ENCODE measurements around the gene ME1.
A peak's percentile ranks its signal among the peaks of the same experiment; 100 is the strongest.
"Not testable (repeated sequence)": the region's sequence is repeated elsewhere in the genome, so short reads cannot be mapped to it uniquely, and the experiment has no call there.

Gene ME1

DNA sequence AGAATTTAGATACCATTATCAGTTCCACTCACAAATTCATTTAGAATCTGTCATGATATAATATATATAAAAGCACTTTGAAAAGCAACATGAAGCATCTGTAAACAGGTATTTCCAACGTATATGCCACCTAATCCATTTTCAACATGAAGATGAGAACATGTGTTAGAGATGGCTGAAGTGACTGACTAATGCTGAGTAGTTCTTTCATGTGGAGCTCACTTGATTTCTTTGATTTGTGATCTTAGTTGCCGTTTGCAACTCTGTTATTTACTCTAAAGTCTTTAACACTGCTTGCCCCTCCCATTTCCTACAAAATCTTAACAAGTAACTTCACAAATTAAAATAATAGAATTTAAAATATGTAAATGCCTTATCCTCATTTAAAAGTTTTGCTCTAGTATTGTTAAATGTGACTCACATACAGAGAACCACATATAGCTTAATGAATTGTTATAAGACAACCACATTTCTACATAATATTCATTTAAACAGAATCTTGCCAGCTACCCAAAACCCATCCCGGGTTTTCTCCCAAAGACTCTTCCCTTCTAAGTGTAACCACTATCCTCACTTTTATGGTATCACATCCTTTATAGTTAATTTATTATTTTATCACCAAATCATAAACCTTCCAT lies 78.3 kb downstream of the ME1 start:
- no peak for DNase-seq (ENCODE audit: low spot score)

DNA sequence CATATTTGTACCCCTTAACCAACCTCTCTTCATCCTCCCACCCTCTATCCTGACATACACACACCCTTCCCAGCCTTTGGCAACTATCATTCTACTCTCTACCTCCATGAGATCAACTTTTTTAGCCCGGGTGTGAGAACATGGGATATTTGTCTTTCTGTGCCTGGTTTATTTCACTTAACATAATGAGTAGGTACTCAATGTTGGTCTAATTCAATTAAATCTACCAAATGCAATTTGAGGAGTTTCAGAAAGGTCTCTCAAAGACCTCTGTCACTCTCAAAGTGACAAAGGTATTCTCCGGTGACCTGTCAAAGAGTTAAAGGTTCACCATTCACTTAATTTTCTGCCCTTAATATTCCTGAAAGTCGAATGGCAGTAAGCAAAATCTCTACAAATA lies 87.7 kb downstream of the ME1 start:
- no peak for DNase-seq (ENCODE audit: low spot score)

- no peak for DNase-seq (ENCODE audit: low spot score)
These were observed 89.1 kb downstream of the ME1 start for GRCh38 chr6:83341765-83342164.

- DNase-seq (ENCODE audit: low spot score) = not testable (repeated sequence)
These were observed 96.9 kb downstream of the ME1 start for GRCh38 chr6:83333916-83334315.

DNA sequence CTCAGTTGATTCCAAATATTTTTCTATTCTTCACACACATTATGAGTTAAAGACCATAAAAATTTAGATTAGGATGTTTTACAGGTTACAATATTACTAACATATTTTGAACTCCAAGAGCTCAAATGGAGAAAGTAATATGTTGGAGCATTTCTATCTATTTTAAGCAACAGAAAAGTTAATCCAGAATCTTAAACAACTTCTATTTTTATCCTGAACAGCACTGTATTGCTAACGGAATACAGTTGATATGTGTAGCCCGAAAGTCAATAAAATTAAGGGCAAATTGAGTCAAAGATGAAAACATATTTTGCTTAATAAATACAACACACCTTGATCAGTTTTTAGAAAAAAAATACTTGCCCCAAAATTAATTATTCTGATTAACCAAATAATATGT lies 97.4 kb downstream of the ME1 start:
- no peak for DNase-seq (ENCODE audit: low spot score)

- no peak for DNase-seq (ENCODE audit: low spot score)
These were observed 116.2 kb downstream of the ME1 start for GRCh38 chr6:83314693-83315092.

- DNase-seq (ENCODE audit: low spot score) = no peak
These were observed 117.0 kb downstream of the ME1 start for GRCh38 chr6:83313882-83314281.

GRCh38 chr6:83311231-83311630 lies 119.6 kb downstream of the ME1 start:
- DNase-seq (ENCODE audit: low spot score) = peak; percentile 39

DNA sequence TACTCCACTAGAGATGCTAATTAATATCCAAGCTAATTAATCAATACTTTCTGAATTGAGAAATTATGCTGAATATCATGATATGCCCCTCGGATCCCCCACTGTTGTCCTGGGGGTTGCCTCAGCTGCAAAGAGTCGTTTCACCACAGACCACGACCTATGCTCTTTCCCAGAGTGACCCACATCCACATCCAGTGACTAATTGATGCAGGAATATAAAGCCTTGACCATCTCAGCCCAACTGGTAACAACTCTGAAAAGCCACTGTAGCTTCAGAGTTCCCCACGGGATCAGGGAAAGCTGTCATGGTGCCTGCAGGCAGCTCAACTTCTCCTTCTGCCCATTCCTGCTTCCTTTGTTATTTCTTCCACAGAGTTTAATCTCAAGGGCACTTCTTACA lies 120.8 kb downstream of the ME1 start:
- no peak for DNase-seq (ENCODE audit: low spot score)

DNA sequence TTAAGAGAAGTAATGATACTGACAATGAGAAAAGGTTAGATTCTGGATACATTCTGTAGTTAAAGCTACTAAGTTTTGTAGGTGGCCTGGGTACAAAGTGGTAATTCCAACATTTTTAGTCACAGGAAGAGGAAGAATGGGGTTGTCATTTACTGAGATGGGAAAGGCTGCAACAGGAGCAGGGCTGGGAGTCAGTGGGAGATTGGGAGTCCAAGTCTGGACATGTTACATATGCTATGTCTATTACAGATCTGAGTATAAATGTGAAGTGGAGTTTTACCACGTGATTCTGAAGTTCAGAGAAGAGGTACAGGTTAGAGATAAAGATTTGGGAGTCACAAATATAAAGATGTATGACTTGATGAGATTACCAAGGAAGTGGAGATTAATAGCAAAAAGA lies 121.5 kb downstream of the ME1 start:
- no peak for DNase-seq (ENCODE audit: low spot score)

- no peak for DNase-seq (ENCODE audit: low spot score)
These were observed 122.0 kb downstream of the ME1 start for GRCh38 chr6:83308833-83309232.

- no peak for DNase-seq (ENCODE audit: low spot score)
These were observed 123.0 kb downstream of the ME1 start for GRCh38 chr6:83307849-83308248.

DNA sequence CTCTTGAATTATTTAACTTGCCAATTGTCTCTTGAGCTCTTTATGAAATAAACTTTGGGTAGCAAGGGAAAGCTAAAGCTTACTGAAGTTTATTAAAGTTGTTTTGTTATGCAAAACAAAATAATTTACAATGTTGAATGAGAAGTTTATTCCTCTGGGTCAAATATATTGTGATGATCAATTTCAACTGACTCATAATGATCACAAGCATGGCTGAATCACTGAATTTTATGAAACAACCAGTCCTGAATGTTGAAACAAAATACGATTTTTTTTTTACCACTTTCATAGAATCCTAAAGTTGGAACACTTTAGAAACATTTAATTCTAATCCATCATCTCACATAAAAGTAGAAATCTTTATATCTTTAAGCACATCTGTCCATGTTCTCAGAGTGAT lies 127.4 kb downstream of the ME1 start:
- DNase-seq (ENCODE audit: low spot score) = no peak

- DNase-seq (ENCODE audit: low spot score) = no peak
These were observed 136.2 kb downstream of the ME1 start for GRCh38 chr6:83294676-83295075.

DNA sequence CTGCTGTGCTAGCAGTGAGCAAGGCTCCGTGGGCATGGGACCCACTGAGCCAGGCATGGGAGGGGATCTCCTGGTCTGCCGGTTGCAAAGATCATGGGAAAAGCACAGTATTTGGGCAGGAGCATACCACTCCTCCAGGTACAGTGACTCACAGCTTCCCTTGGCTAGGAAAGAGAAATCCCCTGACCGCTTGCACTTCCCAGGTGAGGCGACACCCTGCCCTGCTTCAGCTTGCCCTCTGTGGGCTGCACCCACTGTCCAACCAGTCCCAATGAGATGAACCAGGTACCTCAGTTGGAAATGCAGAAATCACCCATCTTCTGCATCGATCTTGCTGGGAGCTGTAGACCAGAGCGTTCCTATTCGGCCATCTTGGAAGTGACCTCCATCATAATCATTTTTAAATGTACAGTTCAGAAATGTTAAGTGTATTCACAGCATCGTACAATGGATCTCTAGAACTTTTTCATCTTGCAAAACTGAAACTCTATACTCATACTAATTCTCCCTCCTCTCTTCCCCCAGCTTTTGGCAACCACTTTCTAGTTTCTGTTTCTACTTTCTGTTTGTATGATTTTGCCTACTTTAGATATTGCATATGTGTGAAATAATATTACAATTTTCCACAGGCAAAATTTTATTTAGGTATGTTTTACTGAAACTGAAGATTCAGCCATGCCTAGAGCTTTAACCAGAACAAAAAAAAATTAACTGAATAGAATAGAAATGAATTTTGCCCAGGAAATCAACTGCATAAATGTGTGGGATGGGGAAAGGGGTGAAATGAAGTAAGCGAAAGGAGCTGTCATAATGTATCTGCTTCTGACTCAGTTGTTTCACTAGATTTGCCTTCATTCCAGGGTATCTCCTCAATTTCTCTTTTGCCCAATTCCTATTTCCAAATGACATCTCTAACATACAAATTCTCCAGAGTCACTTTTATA lies 137.7 kb downstream of the ME1 start:
- no peak for DNase-seq (ENCODE audit: low spot score)

DNA sequence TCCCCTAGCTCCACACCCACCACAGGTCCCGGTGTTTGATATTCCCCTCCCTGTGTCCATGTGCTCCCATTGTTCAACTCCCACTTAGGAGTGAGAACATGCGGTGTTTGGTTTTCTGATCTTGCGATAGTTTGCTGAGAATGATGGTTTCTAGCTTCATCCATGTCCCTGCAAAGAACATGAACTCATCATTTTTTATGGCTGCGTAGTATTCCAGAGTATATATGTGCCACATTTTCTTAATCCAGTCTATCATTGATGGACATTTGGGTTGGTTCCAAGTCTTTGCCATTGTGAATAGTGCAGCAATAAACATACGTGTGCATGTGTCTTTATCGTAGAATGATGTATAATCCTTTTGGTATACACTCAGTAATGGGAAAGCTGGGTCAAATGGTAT lies 143.6 kb downstream of the ME1 start:
- DNase-seq (ENCODE audit: low spot score) = not testable (repeated sequence)

GRCh38 chr6:83285917-83286316 lies 144.9 kb downstream of the ME1 start:
- no peak for DNase-seq (ENCODE audit: low spot score)

DNA sequence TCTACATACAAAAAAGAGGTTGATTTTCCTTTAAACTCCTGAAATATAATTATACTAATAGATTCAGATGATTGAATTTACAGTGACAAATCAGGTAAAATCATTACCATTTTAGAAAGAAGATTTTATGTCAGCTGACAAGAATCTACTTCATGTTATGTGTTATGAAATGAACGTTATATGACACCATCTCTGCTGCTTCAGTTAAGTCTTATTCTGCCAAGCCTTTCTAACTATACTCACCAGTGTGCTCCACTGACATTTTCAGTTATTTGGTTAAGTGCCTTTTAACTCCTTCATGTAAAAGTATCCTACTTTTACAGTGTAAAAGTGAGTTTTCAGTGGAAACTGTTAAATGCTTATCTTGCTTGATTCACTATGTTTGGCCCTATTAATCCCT lies 157.3 kb downstream of the ME1 start:
- no peak for DNase-seq (ENCODE audit: low spot score)

DNA sequence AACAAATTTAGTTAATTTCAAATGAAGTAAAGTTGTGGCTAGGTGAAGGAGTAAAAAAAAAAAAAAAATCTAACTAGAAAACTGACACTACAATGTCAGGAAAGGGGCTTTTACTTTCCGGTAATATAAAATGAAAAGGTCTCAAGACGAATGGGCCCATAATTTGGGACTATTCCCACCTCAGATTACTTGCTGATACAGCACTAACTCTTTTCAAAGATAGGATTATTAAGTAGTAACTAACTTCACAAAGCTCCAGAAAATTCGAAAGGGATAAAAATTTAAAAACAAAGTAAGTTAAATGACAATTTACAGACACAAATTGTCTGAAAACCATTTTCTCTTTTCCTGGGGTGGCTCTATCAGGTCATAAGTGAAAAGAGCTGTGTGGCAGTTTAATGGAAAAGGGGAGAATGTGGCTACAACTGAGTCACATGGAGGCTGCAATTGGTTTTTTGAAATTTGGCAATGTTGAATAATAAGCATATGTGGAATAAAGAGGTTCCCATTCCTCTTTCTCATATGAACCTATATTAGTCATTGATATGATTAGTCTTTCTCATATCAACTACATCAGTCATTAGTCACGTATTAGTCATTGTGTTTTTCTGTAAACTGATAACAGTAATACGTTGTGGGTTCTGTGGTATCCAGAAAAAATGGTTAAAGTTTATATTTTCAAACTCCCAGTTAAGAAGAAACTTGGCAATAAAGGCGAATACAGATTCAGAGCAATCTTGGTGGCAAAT lies 159.7 kb downstream of the ME1 start:
- peak; percentile 12 for DNase-seq (ENCODE audit: low spot score)

- DNase-seq (ENCODE audit: low spot score) = no peak
These were observed 165.5 kb downstream of the ME1 start for GRCh38 chr6:83265384-83265783.

GRCh38 chr6:83260577-83260976 lies 170.3 kb downstream of the ME1 start:
- DNase-seq (ENCODE audit: low spot score) = no peak

- DNase-seq (ENCODE audit: low spot score) = no peak
These were observed 172.3 kb downstream of the ME1 start for GRCh38 chr6:83258517-83258916.

GRCh38 chr6:83257791-83258190 lies 173.1 kb downstream of the ME1 start:
- no peak for DNase-seq (ENCODE audit: low spot score)
